Chondrocyte (in vitro differentiated cells): ENCODE results near the gene DENND1A. TPM values are rescaled to one million over a fixed set of nuclear protein-coding genes. Genes with fewer than 3 reads are reported as not detected.
"Not testable (repeated sequence)": the region's sequence is repeated elsewhere in the genome, so short reads cannot be mapped to it uniquely, and the experiment has no call there.

Experiments
- DNase-seq: peaks from one replicate; pipeline ENCODE4 v3.0.0; 2021; ENCODE audit warnings: mixed read lengths, low spot score
- H3K27ac Mint-ChIP-seq: one replicate; pipeline ENCODE4 v1.8.0; 2021; ENCODE audit warnings: mild to moderate bottlenecking, moderate library complexity, mixed read lengths; ENCODE audit not compliant: unreplicated experiment
- H3K27me3 Mint-ChIP-seq: 2 replicates; pipeline ENCODE4 v1.8.0; 2021; ENCODE audit warnings: low read depth, mixed read lengths
- H3K36me3 Mint-ChIP-seq: 2 replicates; pipeline ENCODE4 v1.8.0; 2021; ENCODE audit warnings: low read depth, mixed read lengths
- H3K4me1 Mint-ChIP-seq: 2 replicates; pipeline ENCODE4 v1.8.0; 2021; ENCODE audit warnings: low read depth, mild to moderate bottlenecking, mixed read lengths
- H3K4me3 Mint-ChIP-seq: one replicate; pipeline ENCODE4 v1.8.0; 2021; ENCODE audit warnings: mild to moderate bottlenecking, moderate library complexity, mixed read lengths; ENCODE audit not compliant: unreplicated experiment
- H3K9me3 Mint-ChIP-seq: 2 replicates; pipeline ENCODE4 v1.8.0; 2021; ENCODE audit warnings: low read depth, mixed read lengths
- CTCF ChIP-seq: fragments of 200-600 bp; sonication (generic); IDR thresholded peaks from 2 replicates; pipeline ENCODE4 v1.5.0; 2021; ENCODE audit warnings: antibody characterized with exemption, mild to moderate bottlenecking, moderate library complexity
- total RNA-seq: library from RNA; stranded (reverse); gene quantifications from 3 replicates; pipeline ENCODE4 v1.2.1, GENCODE V29; 2021

Gene DENND1A
- total RNA-seq, 1 donor from 2014 or later, result 15.3 TPM

- no peak for DNase-seq
- no peak for TF ChIP-seq CTCF
- peaks cover 24% of the 10 kb centered on the region for H3K4me1 Mint-ChIP-seq
- H3K9me3 Mint-ChIP-seq, result peaks cover 4% of the 10 kb centered on the region
- H3K4me3 Mint-ChIP-seq, result no peak overlapping the region
- H3K27ac Mint-ChIP-seq, result peak overlapping the region; percentile 24
- no peaks in the 10 kb centered on the region for H3K36me3 Mint-ChIP-seq
- no peaks in the 10 kb centered on the region for H3K27me3 Mint-ChIP-seq
Observed at GRCh38 chr9:123922431-123922830, 7.5 kb downstream of the DENND1A start.

- peaks cover 4% of the 10 kb centered on the region for H3K4me1 Mint-ChIP-seq
- no peak for DNase-seq
- no peaks in the 10 kb centered on the region for H3K27me3 Mint-ChIP-seq
- H3K4me3 Mint-ChIP-seq, result no peak overlapping the region
- no peak overlapping the region for H3K27ac Mint-ChIP-seq
- peaks cover 4% of the 10 kb centered on the region for H3K36me3 Mint-ChIP-seq
- peaks cover 4% of the 10 kb centered on the region for H3K9me3 Mint-ChIP-seq
- TF ChIP-seq CTCF, result no peak
Observed at GRCh38 chr9:123914517-123915196, 15.3 kb downstream of the DENND1A start.

- H3K4me3 Mint-ChIP-seq, result no peak overlapping the region
- peaks cover 4% of the 10 kb centered on the region for H3K4me1 Mint-ChIP-seq
- peaks cover 4% of the 10 kb centered on the region for H3K9me3 Mint-ChIP-seq
- TF ChIP-seq CTCF, result no peak
- H3K27me3 Mint-ChIP-seq, result no peaks in the 10 kb centered on the region
- peaks cover 4% of the 10 kb centered on the region for H3K36me3 Mint-ChIP-seq
- DNase-seq, result no peak
- no peak overlapping the region for H3K27ac Mint-ChIP-seq
Observed at GRCh38 chr9:123912167-123912897, 17.6 kb downstream of the DENND1A start.

- DNase-seq, result no peak
Observed at GRCh38 chr9:123911024-123911423, 18.9 kb downstream of the DENND1A start.

GRCh38 chr9:123909192-123909591 is 20.7 kb downstream of the DENND1A start:
- H3K36me3 Mint-ChIP-seq, H3K4me1 Mint-ChIP-seq, H3K9me3 Mint-ChIP-seq: not testable (repeated sequence)

More at GRCh38 chr9:123911024-123911423, 18.9 kb downstream of the DENND1A start:
- H3K27me3 Mint-ChIP-seq, result no peaks in the 10 kb centered on the region
- no peak overlapping the region for H3K27ac Mint-ChIP-seq
- H3K4me1 Mint-ChIP-seq, result peaks cover 4% of the 10 kb centered on the region
- peaks cover 4% of the 10 kb centered on the region for H3K36me3 Mint-ChIP-seq
- no peak overlapping the region for H3K4me3 Mint-ChIP-seq
- H3K9me3 Mint-ChIP-seq, result peaks cover 4% of the 10 kb centered on the region
- no peak for TF ChIP-seq CTCF

GRCh38 chr9:123903550-123903949 is 26.4 kb downstream of the DENND1A start:
- not testable (repeated sequence) for H3K4me3 Mint-ChIP-seq, H3K27ac Mint-ChIP-seq, H3K9me3 Mint-ChIP-seq, H3K27me3 Mint-ChIP-seq, DNase-seq, H3K4me1 Mint-ChIP-seq, H3K36me3 Mint-ChIP-seq

More at GRCh38 chr9:123909192-123909591, 20.7 kb downstream of the DENND1A start:
- not testable (repeated sequence) for H3K27me3 Mint-ChIP-seq, DNase-seq, H3K27ac Mint-ChIP-seq, H3K4me3 Mint-ChIP-seq
